NB4 (cell line): ENCODE results near the gene IFNGR1.

Experiments
- POLR2A ChIP-seq: IDR thresholded peaks from 2 replicates; pipeline ENCODE4 v1.6.1; 2011; ENCODE audit warnings: mild to moderate bottlenecking; ENCODE audit not compliant: insufficient read length; ENCODE audit errors: extremely low read depth
- TF ChIP-seq, protein P1 (sequence below): IDR thresholded peaks from one replicate; pipeline ENCODE4 v1.5.1; 2012; ENCODE audit warnings: low read depth, low read length

DNA sequence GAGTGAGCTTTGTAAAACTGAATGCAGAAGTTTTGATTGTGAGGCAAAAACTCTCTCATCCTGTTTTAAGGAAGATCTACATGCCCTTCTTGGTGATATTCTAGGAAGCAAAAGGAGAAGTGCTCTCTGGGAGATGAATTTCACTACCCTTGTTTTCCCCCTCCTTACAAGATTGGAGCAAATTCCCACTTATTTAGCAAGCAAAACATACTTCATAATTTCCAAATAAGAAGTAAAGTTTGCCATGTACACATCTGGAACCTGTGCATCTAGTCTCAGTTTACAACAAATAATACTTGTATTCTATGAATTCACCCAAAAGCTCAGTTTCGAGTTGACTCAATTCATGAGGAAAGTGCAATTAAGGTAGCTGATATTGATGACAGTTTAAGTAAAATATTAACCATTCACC lies 27.6 kb upstream of the IFNGR1 start:
- TF ChIP-seq POLR2A = no peak
- TF ChIP-seq, protein P1, sequence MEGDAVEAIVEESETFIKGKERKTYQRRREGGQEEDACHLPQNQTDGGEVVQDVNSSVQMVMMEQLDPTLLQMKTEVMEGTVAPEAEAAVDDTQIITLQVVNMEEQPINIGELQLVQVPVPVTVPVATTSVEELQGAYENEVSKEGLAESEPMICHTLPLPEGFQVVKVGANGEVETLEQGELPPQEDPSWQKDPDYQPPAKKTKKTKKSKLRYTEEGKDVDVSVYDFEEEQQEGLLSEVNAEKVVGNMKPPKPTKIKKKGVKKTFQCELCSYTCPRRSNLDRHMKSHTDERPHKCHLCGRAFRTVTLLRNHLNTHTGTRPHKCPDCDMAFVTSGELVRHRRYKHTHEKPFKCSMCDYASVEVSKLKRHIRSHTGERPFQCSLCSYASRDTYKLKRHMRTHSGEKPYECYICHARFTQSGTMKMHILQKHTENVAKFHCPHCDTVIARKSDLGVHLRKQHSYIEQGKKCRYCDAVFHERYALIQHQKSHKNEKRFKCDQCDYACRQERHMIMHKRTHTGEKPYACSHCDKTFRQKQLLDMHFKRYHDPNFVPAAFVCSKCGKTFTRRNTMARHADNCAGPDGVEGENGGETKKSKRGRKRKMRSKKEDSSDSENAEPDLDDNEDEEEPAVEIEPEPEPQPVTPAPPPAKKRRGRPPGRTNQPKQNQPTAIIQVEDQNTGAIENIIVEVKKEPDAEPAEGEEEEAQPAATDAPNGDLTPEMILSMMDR = no peak
